Endothelial cell of umbilical vein (primary cell): ENCODE results near the gene NECTIN4.

Source experiments
- CTCF ChIP-seq, 2 donors: IDR thresholded peaks; 1 replicate in 1 of 2; 2 replicates in 1 of 2; pipeline ENCODE4 v1.5.1; 2011; ENCODE audit warnings: low read length in 2 of 2, mild to moderate bottlenecking in 2 of 2, moderate library complexity in 2 of 2, control low read depth in 1 of 2, inconsistent platforms in 1 of 2, low read depth in 1 of 2; ENCODE audit not compliant: insufficient read depth in 1 of 2; ENCODE audit errors: extremely low read depth in 1 of 2
- POLR2A ChIP-seq: IDR thresholded peaks from 2 replicates; pipeline ENCODE4 v1.6.1; 2012; ENCODE audit warnings: low read depth, mild to moderate bottlenecking, control low read depth, low read length

- no peak for TF ChIP-seq CTCF (IDR thresholded peaks at IDR 0.05; ENCODE audit: extremely low read depth in 1 of 2, insufficient read depth in 1 of 2, low read depth in 1 of 2, low read length in 2 of 2)
- no peak for TF ChIP-seq POLR2A
Measured at GRCh38 chr1:161131523-161132409, 42.4 kb upstream of the NECTIN4 start.
